ENCODE results near the gene GRIP1.

GRIP1 gene

DNA sequence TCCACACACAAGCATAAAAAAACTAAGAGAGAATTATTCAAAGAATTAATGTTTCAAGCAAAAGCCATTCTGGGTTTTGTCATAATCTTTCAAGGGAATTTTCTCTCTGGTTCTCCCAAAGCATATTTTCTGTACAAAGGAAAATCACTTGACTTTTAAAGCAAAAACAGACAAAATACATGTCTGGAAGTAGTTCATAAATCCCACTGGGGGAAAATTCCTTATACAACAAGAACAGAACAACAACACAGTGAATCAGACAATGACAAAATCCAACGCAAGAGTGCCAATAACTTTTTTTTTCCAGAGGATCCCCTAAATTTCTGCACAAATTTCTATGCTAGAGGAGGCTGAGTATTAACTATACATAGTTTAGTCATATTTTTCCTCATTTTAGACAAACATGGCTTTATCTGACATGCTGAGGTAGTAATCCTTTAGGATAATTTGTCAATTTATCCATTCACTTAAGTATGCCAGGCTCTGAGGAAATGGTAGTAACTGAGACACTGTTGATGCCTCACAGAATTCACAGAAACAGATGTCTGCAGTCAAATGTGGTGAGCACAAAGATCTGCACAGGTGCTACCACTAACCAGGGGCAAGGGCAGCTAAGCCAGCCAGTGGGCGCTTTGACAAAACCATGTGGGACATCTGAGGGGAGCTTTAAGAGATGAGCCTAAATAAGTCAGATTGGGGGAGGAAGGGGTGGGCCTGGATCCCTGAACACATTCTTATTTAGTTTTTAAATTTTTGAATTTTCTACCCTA, 38.0 kb downstream of the GRIP1 start:
- DNase-seq: no peak

DNA sequence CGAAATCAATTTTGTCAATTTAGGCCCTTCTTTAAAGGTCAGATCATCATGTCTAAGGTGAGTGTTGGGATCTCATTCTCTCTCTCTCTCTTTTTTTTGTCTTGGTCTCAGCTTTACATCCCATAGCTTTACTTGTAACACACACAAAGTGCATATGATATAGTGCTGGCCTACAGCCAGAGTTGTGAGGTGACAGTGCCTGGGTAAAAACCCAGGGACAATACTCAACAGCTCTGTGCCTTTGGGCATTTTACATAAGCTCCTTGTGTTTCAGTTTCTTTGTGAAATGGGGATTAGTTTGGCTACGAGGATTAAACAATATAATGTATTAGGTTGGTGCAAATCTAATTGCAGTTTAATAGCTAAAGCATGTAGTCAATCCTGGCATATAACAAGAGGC, 40.2 kb downstream of the GRIP1 start:
- peak in 1 of 3 experiments; percentile 20 for DNase-seq

- no peak for DNase-seq
Observed at GRCh38 chr12:66637699-66638301, 41.1 kb downstream of the GRIP1 start.

DNA sequence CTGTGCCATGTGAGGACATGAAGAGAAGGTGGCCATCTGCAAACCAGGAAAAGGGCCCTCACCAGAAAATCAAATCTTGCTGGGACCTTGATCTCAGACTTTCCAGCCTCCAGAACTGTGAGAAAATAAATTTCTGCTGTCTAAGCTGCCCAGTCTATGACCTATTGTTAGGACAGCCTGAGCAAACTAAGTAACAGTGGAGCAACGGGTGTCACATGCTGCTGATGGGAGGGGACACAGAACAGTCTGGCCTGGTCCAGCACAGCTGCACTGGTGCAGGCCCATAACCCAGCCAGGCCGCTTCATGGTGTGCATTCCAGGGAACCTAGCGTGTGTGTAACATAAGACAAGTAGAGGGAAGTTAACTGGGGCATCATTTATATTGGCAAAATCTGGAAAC, 42.1 kb downstream of the GRIP1 start:
- DNase-seq: no peak

GRCh38 chr12:66633676-66634075, 45.2 kb downstream of the GRIP1 start:
- no peak for DNase-seq

DNA sequence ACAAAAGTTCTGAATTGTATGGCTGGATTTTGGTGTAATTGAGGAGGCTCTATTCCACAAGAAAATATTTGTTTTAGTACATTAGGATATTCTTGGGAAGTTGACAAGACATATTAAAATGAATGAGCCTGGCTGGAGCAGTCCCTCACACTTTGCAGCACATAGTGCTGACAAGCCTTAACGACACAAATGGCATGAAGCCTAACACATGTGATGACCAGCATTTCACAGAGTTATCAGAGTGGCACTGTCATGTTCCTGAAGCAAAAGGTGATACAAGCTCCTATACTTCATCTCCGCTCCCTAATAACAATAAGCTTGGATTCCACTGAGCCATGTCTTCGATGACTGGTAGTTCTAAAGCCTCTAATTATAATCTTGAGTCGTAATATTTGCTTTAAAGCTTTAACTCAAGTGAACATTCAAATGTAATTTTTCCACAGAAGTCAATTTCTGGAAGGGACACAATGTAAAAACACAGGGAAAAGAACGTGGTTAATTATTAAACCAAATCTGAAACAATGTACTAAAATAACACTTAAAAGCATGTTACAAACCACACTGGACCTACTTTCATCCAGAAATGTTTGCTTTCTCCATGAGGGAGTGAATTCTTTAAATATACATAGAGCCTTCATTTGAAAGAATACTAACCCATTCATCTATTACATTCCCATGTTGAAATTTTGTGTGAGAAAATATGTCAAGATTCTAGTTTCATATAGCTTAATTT, 49.6 kb downstream of the GRIP1 start:
- DNase-seq: peak in 1 of 3 experiments; percentile 33

GRCh38 chr12:66627988-66628317, 50.9 kb downstream of the GRIP1 start:
- no peak for DNase-seq

DNA sequence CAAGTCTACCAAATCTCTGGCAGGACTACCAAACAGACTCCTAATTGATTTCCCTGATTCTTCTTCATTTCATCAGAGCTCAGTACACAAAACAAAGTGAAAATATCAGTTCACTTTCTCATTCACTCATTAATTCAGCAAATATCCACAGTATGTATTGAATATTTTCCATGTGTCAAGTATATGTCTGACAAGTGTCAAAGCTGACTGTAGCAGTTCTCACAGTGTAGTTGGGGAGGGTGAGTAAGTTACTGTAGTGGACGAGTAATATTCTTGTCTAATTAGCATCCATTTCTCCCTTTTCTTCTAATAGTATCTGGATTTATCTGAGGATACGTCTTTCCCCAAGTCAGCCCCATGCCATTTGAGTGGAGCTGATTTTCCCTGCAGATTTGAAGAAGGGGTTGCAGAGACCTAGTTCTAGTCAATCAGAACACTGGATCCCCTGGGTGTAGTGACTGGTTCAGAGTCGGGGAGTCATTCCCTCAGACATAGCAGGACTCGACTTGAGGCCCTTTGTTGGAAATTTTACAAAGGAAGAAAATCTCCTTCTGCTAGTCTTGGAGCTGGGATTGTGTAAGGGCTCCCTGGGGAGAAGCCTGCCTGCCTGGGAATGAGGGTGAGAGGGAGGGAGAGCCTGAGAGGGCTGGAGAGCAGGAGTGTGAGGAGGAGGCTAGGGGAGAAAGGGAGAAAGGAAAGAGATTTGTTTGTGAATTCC, 51.4 kb downstream of the GRIP1 start:
- DNase-seq: no peak

DNA sequence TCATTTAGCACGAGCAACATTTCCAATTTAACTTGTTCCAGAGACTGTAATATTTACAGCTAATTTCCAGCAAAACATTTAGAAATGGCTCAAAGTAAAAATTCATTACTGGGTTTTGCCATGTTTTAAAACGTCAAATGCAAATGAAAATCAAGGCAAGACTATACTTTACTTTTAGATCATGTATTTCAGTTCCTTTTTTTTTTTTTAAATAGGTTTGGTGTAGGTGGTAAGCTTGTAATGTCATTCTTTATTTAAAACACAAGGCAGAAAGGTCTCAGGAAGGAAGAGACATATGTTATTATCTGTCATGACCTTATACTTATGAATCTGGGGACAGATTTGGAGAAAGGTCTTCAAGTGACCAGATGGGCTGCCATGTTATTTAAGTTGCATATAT, 54.1 kb downstream of the GRIP1 start:
- no peak for DNase-seq

DNA sequence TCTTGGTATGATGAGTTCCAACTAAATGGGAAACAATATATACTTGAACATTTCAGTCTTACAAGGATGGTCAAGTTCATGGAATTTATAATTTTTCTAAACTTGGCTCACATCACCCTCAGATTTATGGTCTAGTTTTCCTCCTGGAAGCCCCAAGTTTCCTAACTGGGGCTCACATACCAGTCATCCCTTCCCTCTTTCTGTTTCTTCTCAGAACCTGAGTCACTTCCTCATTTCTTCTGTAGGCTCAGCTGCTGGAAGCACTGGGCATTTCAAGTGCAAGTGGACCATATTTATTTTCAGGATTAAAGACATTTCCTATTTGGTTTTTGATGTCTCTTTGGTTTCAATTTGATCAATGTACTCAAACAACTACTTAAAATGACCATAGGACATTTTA, 55.4 kb downstream of the GRIP1 start:
- no peak for DNase-seq

GRCh38 chr12:66620688-66621087, 58.2 kb downstream of the GRIP1 start:
- DNase-seq: no peak

DNA sequence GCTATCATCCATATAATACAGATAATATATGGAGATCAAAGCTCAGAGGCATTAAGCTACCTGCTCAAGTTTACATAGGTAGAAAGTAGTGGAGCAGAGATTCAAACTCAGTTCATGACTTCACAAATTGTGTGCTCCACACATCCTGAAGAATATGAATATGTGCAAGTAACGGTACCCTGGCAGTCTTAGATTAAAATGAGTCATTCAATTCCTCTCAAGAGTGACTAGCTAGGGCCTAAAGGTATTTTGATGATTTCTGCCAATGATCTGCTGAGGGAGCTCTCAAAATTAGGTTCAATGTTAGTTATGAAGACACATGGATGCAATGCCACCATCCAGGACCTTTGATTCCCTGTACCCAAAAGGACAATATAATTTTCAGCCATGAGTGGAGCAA, 58.9 kb downstream of the GRIP1 start:
- DNase-seq: no peak

- DNase-seq: no peak
Observed at GRCh38 chr12:66617991-66618390, 60.9 kb downstream of the GRIP1 start.

- peak in 1 of 3 experiments; percentile 57 for DNase-seq
Observed at GRCh38 chr12:66612090-66612775, 66.6 kb downstream of the GRIP1 start.

GRCh38 chr12:66607147-66607546, 71.7 kb downstream of the GRIP1 start:
- DNase-seq: no peak

- DNase-seq: no peak
Observed at GRCh38 chr12:66605293-66605692, 73.6 kb downstream of the GRIP1 start.

DNA sequence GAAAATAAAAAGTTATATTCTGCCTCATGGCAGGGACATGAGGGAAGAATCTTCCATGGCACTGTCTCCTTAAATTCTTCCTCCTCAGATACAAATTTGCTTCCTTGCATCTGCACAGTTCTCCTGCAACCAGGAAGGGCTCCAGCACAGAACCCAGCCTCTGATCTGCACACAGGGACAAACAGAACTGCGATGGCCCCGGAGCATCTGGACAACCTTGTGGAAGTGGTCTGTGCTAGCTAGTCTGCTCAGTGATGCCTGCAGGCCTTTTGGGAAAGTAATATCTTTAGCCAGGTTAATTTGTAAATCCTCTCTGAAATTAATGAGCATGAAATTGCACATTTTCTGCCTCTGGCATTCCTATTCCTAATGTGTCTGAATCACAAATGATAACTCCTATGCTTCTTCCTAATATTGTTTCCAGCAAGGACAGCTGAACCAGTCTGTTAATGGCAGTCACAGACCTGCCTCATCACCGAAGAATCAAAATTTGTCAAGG, 74.8 kb downstream of the GRIP1 start:
- no peak for DNase-seq

DNA sequence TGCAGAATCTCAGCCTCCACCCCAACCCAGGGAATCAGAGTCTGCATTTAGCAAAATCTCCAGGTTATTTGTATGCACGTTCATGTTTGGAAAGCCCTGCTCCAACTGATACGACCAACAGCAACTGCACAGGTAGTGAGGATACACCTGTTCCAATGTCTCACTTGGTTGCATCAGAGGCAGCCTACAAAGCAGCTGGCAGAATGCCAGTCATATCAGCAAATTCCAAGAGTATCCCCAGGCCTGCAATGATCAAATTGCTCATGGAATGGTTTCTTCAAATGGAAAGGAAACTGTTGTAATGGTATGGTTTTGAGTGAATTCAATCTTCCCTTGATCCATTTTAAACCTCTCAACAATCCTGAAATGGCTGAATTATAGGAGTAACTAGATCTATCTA, 75.4 kb downstream of the GRIP1 start:
- peak in 2 of 3 experiments; percentile 36 to 59 for DNase-seq

DNA sequence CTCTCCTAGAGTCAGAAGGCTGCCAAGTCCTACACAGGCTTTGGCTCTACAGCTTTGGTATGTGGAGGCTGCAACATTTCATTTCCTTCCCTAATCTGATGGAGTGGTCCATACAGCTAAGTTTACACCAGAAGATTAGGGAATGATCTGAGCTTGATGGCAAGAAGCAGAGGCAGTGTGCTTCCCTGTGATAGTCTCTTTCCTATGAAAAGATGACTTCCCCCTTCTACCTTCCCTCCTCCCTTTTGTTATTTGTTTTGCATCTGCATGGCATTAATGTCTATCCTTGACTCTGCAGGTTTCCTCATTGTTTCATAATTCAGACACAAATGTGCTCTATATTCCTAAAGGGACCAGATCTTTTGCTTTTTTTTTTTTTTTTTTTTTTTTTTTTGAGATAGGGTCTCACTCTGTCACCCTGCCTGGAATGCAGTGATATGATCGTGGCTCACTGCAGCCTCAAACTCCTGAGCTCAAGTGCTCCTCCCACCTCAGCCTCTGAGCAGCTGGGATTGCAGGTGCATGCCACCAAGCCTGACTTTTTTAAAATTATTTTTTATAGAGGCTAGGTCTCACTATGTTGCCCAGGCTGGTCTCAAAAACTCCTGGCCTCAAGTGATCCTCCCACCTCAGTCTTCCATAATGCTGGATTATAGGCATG, 76.3 kb downstream of the GRIP1 start:
- DNase-seq: no peak

DNA sequence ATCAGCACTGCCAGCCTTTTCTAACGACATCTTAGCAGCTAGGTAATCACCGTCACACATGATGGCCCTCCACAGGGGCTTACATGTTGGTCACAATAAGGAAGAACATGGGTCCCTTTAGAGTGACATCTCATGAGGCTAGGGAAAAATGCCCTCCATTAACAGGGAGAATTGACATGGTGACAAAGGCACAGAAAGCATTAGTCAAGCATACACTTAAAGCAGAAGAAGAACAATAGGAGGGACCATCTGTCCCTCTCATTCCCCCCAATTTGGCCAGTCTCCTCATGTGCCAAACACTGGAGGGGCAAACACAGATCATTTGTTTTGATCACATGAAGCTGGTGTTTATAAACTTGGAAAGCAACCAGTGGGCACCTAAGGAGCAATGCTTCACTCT, 78.0 kb downstream of the GRIP1 start:
- peak in 2 of 3 experiments; percentile 26 to 61 for DNase-seq

DNA sequence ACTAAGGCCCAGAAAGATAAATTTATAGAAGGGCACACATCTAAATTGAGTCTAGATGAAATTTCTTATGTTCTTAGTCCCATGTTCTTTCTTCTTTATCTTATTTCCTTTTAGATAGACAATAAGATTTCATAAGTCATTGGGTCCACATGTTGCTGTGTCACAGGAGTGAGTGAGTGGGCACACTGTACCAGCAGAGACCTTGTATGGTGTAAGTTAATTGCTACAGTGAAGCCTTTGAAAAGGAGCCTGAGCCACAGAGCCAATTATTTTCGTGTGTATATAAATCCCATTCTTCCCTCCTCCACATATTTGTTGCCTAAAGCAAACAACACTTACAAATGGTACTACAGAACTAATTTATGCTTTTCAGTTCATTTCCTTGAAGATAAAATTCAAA, 79.1 kb downstream of the GRIP1 start:
- DNase-seq: peak in 2 of 3 experiments; percentile 29 to 76

DNA sequence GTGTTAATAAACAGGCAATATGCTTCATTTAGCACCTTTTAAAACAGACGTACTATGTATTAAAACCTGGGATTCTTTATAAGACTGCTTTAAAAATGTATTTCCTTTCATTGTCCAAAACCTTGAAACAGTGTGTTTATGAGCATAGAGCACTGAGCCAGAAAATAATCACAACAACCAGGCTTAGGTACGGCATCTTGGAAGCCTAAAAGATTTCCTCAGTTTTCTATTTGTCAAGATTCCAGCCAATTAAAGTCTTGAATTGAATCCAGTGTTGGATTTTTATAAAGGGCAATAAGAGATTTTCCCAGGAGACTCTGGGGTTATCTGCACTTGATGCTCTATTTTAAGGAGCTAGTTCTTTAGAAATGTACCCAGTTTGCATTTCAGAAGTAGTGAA, 80.3 kb downstream of the GRIP1 start:
- DNase-seq: no peak
